ENCODE data around the gene WFIKKN2. TPM values are rescaled to one million over a fixed set of nuclear protein-coding genes. Genes with fewer than 3 reads are reported as not detected.

Gene WFIKKN2
- total and polyA plus RNA-seq, 10 of the 15 experiments (the other 5 are each of a cell fraction or from before 2014, with no cell fraction given), result 0.06 TPM; not detected in 9

DNA sequence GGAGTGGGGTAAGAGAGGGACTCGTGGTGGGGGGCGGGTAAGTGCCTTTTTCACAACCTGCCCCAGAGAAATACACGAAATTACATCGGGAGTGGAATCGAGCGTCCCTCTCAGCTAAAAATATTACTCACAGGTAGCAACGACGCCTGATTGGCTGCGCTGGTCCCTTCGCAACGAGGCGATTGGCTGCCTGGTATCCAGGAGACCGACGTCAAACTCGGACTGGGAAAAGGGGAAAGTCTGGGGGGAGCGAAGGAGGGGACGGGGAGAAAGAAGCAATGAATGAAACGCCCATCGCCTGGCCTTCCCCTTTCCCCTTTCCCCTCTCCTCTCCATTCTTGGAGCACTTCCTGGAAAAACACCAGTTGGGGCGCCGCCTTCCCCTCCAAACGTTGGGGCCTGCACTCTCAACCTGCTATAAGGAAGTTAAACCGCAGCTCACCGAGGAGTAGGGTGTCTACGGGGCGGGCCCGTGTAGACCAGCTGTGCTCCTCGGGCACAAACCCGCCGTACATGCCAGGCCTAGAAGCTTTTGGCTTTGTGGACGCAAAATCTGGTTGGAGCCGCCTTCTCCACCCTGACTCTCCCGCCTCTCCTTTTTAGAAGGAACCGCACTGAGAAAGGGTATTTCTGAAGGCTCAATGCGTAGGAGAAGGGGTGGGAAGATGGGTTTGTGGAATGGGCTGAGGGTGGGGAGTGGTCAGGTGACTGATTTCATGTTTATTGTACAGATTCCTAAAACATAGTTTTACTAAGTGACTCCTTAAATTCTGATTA, 32.2 kb downstream of the WFIKKN2 start (continued):
- TF ChIP-seq, protein P1, sequence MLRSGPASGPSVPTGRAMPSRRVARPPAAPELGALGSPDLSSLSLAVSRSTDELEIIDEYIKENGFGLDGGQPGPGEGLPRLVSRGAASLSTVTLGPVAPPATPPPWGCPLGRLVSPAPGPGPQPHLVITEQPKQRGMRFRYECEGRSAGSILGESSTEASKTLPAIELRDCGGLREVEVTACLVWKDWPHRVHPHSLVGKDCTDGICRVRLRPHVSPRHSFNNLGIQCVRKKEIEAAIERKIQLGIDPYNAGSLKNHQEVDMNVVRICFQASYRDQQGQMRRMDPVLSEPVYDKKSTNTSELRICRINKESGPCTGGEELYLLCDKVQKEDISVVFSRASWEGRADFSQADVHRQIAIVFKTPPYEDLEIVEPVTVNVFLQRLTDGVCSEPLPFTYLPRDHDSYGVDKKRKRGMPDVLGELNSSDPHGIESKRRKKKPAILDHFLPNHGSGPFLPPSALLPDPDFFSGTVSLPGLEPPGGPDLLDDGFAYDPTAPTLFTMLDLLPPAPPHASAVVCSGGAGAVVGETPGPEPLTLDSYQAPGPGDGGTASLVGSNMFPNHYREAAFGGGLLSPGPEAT (IDR thresholded peaks at IDR 0.05; ENCODE audit: low read depth), result peak; percentile 97
- peak; percentile 80 for TF ChIP-seq CBFB (IDR thresholded peaks at IDR 0.05; ENCODE audit: low read depth)
- no peak; the same call in 1 of the 2 replicates for TF ChIP-seq RB1 (IDR thresholded peaks at IDR 0.05; ENCODE audit: borderline replicate concordance)
- TF ChIP-seq, protein P2, sequence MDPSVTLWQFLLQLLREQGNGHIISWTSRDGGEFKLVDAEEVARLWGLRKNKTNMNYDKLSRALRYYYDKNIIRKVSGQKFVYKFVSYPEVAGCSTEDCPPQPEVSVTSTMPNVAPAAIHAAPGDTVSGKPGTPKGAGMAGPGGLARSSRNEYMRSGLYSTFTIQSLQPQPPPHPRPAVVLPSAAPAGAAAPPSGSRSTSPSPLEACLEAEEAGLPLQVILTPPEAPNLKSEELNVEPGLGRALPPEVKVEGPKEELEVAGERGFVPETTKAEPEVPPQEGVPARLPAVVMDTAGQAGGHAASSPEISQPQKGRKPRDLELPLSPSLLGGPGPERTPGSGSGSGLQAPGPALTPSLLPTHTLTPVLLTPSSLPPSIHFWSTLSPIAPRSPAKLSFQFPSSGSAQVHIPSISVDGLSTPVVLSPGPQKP (IDR thresholded peaks at IDR 0.05; ENCODE audit: low read depth, low read length), result no peak
- TF ChIP-seq SMC3 (IDR thresholded peaks at IDR 0.05; ENCODE audit: borderline replicate concordance, low read length), result no peak
- TF ChIP-seq KDM1A (IDR thresholded peaks at IDR 0.05; ENCODE audit: borderline replicate concordance), result no peak
- TF ChIP-seq POU2F2 (IDR thresholded peaks at IDR 0.05; ENCODE audit: borderline replicate concordance, low read depth, low read length), result 0 out of 3 replicates have a peak, but pooled peaks have one; percentile 54
- peak; percentile 99 for TF ChIP-seq IKZF2 (IDR thresholded peaks at IDR 0.05)
- no peak for TF ChIP-seq RBBP5 (conservative IDR thresholded peaks at IDR 0.05)
- peak; percentile 23; the same call in 1 of the 2 replicates for TF ChIP-seq SPI1 (IDR thresholded peaks at IDR 0.05; ENCODE audit: borderline replicate concordance, insufficient read depth, low read depth, low read length)
- no peak for TF ChIP-seq SRF (IDR thresholded peaks at IDR 0.05; ENCODE audit: low read depth in 2 of 2, low read length in 2 of 2)
- peak; percentile 69 for TF ChIP-seq MTA2 (IDR thresholded peaks at IDR 0.05; ENCODE audit: low read depth)
- TF ChIP-seq, protein P3, sequence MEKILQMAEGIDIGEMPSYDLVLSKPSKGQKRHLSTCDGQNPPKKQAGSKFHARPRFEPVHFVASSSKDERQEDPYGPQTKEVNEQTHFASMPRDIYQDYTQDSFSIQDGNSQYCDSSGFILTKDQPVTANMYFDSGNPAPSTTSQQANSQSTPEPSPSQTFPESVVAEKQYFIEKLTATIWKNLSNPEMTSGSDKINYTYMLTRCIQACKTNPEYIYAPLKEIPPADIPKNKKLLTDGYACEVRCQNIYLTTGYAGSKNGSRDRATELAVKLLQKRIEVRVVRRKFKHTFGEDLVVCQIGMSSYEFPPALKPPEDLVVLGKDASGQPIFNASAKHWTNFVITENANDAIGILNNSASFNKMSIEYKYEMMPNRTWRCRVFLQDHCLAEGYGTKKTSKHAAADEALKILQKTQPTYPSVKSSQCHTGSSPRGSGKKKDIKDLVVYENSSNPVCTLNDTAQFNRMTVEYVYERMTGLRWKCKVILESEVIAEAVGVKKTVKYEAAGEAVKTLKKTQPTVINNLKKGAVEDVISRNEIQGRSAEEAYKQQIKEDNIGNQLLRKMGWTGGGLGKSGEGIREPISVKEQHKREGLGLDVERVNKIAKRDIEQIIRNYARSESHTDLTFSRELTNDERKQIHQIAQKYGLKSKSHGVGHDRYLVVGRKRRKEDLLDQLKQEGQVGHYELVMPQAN (conservative IDR thresholded peaks at IDR 0.05), result peak; percentile 79
- TF ChIP-seq, protein P4, sequence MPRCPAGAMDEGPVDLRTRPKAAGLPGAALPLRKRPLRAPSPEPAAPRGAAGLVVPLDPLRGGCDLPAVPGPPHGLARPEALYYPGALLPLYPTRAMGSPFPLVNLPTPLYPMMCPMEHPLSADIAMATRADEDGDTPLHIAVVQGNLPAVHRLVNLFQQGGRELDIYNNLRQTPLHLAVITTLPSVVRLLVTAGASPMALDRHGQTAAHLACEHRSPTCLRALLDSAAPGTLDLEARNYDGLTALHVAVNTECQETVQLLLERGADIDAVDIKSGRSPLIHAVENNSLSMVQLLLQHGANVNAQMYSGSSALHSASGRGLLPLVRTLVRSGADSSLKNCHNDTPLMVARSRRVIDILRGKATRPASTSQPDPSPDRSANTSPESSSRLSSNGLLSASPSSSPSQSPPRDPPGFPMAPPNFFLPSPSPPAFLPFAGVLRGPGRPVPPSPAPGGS (IDR thresholded peaks at IDR 0.05; ENCODE audit: borderline replicate concordance, insufficient read depth, low read depth, low read length, poor library complexity, severe bottlenecking), result no peak
- no peak for TF ChIP-seq MYB (IDR thresholded peaks at IDR 0.05; ENCODE audit: borderline replicate concordance, low read depth, low read length)
- TF ChIP-seq NR2F1 (conservative IDR thresholded peaks at IDR 0.05), result peak; percentile 31; the same call in 1 of the 2 replicates
- TF ChIP-seq, protein P5, sequence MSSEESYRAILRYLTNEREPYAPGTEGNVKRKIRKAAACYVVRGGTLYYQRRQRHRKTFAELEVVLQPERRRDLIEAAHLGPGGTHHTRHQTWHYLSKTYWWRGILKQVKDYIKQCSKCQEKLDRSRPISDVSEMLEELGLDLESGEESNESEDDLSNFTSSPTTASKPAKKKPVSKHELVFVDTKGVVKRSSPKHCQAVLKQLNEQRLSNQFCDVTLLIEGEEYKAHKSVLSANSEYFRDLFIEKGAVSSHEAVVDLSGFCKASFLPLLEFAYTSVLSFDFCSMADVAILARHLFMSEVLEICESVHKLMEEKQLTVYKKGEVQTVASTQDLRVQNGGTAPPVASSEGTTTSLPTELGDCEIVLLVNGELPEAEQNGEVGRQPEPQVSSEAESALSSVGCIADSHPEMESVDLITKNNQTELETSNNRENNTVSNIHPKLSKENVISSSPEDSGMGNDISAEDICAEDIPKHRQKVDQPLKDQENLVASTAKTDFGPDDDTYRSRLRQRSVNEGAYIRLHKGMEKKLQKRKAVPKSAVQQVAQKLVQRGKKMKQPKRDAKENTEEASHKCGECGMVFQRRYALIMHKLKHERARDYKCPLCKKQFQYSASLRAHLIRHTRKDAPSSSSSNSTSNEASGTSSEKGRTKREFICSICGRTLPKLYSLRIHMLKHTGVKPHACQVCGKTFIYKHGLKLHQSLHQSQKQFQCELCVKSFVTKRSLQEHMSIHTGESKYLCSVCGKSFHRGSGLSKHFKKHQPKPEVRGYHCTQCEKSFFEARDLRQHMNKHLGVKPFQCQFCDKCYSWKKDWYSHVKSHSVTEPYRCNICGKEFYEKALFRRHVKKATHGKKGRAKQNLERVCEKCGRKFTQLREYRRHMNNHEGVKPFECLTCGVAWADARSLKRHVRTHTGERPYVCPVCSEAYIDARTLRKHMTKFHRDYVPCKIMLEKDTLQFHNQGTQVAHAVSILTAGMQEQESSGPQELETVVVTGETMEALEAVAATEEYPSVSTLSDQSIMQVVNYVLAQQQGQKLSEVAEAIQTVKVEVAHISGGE (CRISPR knock-in tag; IDR thresholded peaks at IDR 0.05), result no peak
- no peak for TF ChIP-seq ZNF274 (IDR thresholded peaks at IDR 0.05; ENCODE audit: insufficient read depth, insufficient read length)
- TF ChIP-seq PAX5 (IDR thresholded peaks at IDR 0.05; ENCODE audit: borderline replicate concordance, low read depth, low read length), result peak; percentile 36; the same call in 1 of the 2 replicates
- peak; percentile 54; the same call in 1 of the 2 replicates for TF ChIP-seq TAF1 (IDR thresholded peaks at IDR 0.05; ENCODE audit: borderline replicate concordance, low read depth, low read length)

All from GM12878 (cell line).